H1 (cell line): ENCODE measurements around the gene RAB7B.

ENCODE experiments used
- CTBP2 ChIP-seq: IDR thresholded peaks from 2 replicates; pipeline ENCODE4 v1.7.0; 2011; ENCODE audit warnings: borderline replicate concordance, mild to moderate bottlenecking, moderate library complexity, mixed read lengths, low read length; ENCODE audit not compliant: insufficient read depth, insufficient read length
- POLR2A ChIP-seq, 2 experiments: IDR thresholded peaks; 1 replicate in 1 of 2; 2 replicates in 1 of 2; pipeline ENCODE4 v1.6.1; 2011; ENCODE audit warnings: low read depth in 2 of 2, low read length in 2 of 2, mild to moderate bottlenecking in 2 of 2; ENCODE audit errors: control extremely low read depth in 1 of 2
- SP1 ChIP-seq: IDR thresholded peaks from 2 replicates; pipeline ENCODE4 v1.6.1; 2011; ENCODE audit warnings: low read depth, low read length
- TF ChIP-seq, protein P1 (sequence below), 3 experiments: IDR thresholded peaks; 1 replicate in 2 of 3; 2 replicates in 1 of 3; pipeline versions ENCODE4 v1.5.1 to v1.6.1; 2011; ENCODE audit warnings: low read length in 3 of 3, mild to moderate bottlenecking in 3 of 3, inconsistent platforms in 2 of 3, low read depth in 1 of 3, moderate library complexity in 1 of 3; ENCODE audit not compliant: insufficient read depth in 1 of 3; ENCODE audit errors: control extremely low read depth in 1 of 3

- TF ChIP-seq SP1 (no peak), POLR2A (IDR thresholded peaks at IDR 0.05; ENCODE audit: control extremely low read depth in 1 of 2, low read depth in 2 of 2, low read length in 2 of 2) (no peak), CTBP2 (no peak)
- TF ChIP-seq, protein P1, sequence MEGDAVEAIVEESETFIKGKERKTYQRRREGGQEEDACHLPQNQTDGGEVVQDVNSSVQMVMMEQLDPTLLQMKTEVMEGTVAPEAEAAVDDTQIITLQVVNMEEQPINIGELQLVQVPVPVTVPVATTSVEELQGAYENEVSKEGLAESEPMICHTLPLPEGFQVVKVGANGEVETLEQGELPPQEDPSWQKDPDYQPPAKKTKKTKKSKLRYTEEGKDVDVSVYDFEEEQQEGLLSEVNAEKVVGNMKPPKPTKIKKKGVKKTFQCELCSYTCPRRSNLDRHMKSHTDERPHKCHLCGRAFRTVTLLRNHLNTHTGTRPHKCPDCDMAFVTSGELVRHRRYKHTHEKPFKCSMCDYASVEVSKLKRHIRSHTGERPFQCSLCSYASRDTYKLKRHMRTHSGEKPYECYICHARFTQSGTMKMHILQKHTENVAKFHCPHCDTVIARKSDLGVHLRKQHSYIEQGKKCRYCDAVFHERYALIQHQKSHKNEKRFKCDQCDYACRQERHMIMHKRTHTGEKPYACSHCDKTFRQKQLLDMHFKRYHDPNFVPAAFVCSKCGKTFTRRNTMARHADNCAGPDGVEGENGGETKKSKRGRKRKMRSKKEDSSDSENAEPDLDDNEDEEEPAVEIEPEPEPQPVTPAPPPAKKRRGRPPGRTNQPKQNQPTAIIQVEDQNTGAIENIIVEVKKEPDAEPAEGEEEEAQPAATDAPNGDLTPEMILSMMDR (IDR thresholded peaks at IDR 0.05; ENCODE audit: control extremely low read depth in 1 of 3, insufficient read depth in 1 of 3, low read depth in 1 of 3, low read length in 3 of 3) = no peak
Observed at GRCh38 chr1:205992218-205992882, 10.8 kb downstream of the RAB7B start.
